MM.1S (cell line): Measurements from ENCODE around the gene ADRA1B.

ENCODE experiments used
- DNase-seq: peaks from one replicate; pipeline ENCODE4 v3.0.0-alpha.2; 2015
- H2AFZ ChIP-seq: fragments of 300-600 bp; sonication (generic); 2 replicates; pipeline ENCODE4 v1.6.0; 2016; ENCODE audit warnings: antibody characterized with exemption, low read length
- H3F3A ChIP-seq: fragments of 300-600 bp; sonication (generic); 2 replicates; pipeline ENCODE4 v1.6.1; 2016; ENCODE audit warnings: mild to moderate bottlenecking, antibody characterized with exemption, low read length, moderate library complexity, mixed read lengths; ENCODE audit not compliant: insufficient read depth
- H3K27ac ChIP-seq: fragments of 300-600 bp; sonication (generic); 2 replicates; pipeline ENCODE4 v1.5.1; 2016; ENCODE audit warnings: mild to moderate bottlenecking, low read length
- H3K27me3 ChIP-seq: fragments of 300-600 bp; sonication (generic); replicated peaks from 2 replicates; pipeline ENCODE4 v1.6.0; 2016; ENCODE audit warnings: low read length; ENCODE audit not compliant: insufficient read depth
- H3K36me3 ChIP-seq: fragments of 300-600 bp; sonication (generic); replicated peaks from 2 replicates; pipeline ENCODE4 v1.6.1; 2016; ENCODE audit warnings: mild to moderate bottlenecking, low read length, mixed read lengths; ENCODE audit not compliant: insufficient read depth
- H3K4me1 ChIP-seq: fragments of 300-600 bp; sonication (generic); 2 replicates; pipeline ENCODE4 v1.6.1; 2016; ENCODE audit warnings: low read length, mixed read lengths
- H3K4me2 ChIP-seq: fragments of 300-600 bp; sonication (generic); 2 replicates; pipeline ENCODE4 v1.6.0; 2016; ENCODE audit warnings: low read depth, low read length
- H3K4me3 ChIP-seq: fragments of 300-600 bp; sonication (generic); 2 replicates; pipeline ENCODE4 v1.5.1; 2016; ENCODE audit warnings: low read length, mixed read lengths
- H3K79me2 ChIP-seq: fragments of 300-600 bp; sonication (generic); 2 replicates; pipeline ENCODE4 v1.6.1; 2016; ENCODE audit warnings: mixed run types, low read length, mixed read lengths
- H3K9ac ChIP-seq: fragments of 300-600 bp; sonication (generic); 2 replicates; pipeline ENCODE4 v1.6.1; 2016; ENCODE audit warnings: low read length, mixed read lengths
- H3K9me2 ChIP-seq: fragments of 300-600 bp; sonication (generic); replicated peaks from 2 replicates; pipeline ENCODE4 v1.6.1; 2016; ENCODE audit warnings: mild to moderate bottlenecking, low read length, mixed read lengths; ENCODE audit not compliant: insufficient read depth
- H3K9me3 ChIP-seq: fragments of 300-600 bp; sonication (generic); replicated peaks from 2 replicates; pipeline ENCODE4 v1.6.1; 2016; ENCODE audit warnings: mild to moderate bottlenecking, low read length, mixed read lengths; ENCODE audit not compliant: insufficient read depth
- H4K20me1 ChIP-seq: fragments of 300-600 bp; sonication (generic); 2 replicates; pipeline ENCODE4 v1.6.1; 2016; ENCODE audit warnings: mild to moderate bottlenecking, low read length, moderate library complexity, mixed read lengths; ENCODE audit not compliant: insufficient read depth
- EZH2 ChIP-seq: fragments of 300-600 bp; sonication (generic); optimal IDR thresholded peaks from 2 replicates; pipeline ENCODE3; 2017; ENCODE audit warnings: low read depth, mild to moderate bottlenecking, antibody characterized with exemption, low read length, mixed read lengths
- EZH2phosphoT487 ChIP-seq: fragments of 300-600 bp; sonication (generic); IDR thresholded peaks from 2 replicates; pipeline ENCODE4 v1.6.1; 2018; ENCODE audit warnings: antibody characterized with exemption, low read length
- TF ChIP-seq, protein P1 (sequence below): fragments of 300-600 bp; sonication (generic); IDR thresholded peaks from 2 replicates; pipeline ENCODE4 v1.5.1; 2016; ENCODE audit warnings: antibody characterized with exemption, low read length, mixed read lengths

ADRA1B gene

DNA sequence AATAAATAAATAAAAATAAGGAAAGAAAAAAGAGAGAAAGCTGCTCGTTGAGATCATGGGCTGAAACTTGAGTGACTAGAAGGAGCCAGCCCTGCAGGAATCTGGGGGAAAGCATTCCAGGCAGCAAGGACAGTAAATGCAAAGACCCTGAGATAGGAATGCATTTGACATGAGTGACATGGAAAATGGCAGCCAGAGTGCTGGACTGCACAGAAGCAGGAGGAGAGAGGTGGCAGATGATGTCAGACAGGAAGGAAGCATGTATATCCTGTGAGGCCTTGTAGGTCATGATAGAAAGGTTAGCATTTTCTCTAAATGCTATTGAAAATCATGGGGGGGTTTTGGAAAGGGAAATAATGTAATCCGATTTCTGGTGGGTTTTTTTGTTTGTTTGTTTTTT lies 29.1 kb downstream of the ADRA1B start:
- Histone ChIP-seq H3K79me2 (no peaks in the 10 kb centered on the region), H4K20me1 (no peaks in the 10 kb centered on the region), H2AFZ (no peak overlapping the region), H3K27me3 (no peaks in the 10 kb centered on the region), H3K4me1 (no peaks in the 10 kb centered on the region), H3K27ac (no peak overlapping the region), H3K9me3 (no peaks in the 10 kb centered on the region), H3K36me3 (no peaks in the 10 kb centered on the region), H3F3A (no peaks in the 10 kb centered on the region), H3K9me2 (no peaks in the 10 kb centered on the region), H3K4me2 (no peak overlapping the region), H3K4me3 (no peak overlapping the region), H3K9ac (no peak overlapping the region)
- TF ChIP-seq EZH2phosphoT487 (no peak), EZH2 (no peak)
- TF ChIP-seq, protein P1, sequence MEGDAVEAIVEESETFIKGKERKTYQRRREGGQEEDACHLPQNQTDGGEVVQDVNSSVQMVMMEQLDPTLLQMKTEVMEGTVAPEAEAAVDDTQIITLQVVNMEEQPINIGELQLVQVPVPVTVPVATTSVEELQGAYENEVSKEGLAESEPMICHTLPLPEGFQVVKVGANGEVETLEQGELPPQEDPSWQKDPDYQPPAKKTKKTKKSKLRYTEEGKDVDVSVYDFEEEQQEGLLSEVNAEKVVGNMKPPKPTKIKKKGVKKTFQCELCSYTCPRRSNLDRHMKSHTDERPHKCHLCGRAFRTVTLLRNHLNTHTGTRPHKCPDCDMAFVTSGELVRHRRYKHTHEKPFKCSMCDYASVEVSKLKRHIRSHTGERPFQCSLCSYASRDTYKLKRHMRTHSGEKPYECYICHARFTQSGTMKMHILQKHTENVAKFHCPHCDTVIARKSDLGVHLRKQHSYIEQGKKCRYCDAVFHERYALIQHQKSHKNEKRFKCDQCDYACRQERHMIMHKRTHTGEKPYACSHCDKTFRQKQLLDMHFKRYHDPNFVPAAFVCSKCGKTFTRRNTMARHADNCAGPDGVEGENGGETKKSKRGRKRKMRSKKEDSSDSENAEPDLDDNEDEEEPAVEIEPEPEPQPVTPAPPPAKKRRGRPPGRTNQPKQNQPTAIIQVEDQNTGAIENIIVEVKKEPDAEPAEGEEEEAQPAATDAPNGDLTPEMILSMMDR, result no peak
- no peak for DNase-seq

DNA sequence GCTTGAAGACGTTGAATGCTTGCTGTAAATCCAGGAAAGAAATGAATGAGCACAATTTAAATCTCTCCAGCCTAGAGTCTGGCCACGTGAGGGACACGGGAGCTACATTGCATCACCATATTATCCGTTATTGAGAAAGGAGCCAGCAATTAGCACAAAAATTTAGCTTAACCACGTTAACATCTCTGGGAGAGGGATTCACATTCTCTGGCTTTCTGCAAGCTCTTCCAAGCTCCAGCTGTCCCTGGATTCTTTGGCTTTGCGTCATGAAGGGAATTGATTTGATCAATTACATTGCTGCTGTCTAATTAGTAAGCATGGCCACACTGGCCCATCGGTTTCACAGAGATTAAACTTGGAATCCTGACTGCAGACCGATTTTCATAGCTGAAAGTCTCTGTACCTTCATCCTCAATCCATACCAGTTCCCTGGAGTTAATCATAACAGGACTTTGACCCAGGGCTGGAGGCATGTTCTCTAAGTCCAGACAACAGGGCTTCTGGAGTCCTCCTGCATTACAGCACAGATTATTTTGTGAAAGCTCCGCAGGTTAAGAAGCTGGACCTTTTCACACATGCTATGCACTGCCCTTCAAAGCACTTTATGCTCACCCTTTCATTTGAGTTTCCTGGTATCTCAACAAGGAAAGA lies 31.6 kb downstream of the ADRA1B start:
- Histone ChIP-seq H3K36me3 (no peaks in the 10 kb centered on the region), H3K9me2 (no peaks in the 10 kb centered on the region), H3F3A (no peaks in the 10 kb centered on the region), H3K27ac (no peak overlapping the region), H4K20me1 (no peaks in the 10 kb centered on the region), H3K27me3 (no peaks in the 10 kb centered on the region), H3K4me2 (no peak overlapping the region), H3K9me3 (no peaks in the 10 kb centered on the region), H3K4me1 (no peaks in the 10 kb centered on the region), H3K9ac (no peak overlapping the region), H3K79me2 (no peaks in the 10 kb centered on the region), H2AFZ (no peak overlapping the region), H3K4me3 (no peak overlapping the region)
- no peak for DNase-seq
- no peak for TF ChIP-seq EZH2
- TF ChIP-seq EZH2phosphoT487, result no peak
- TF ChIP-seq, protein P1, result no peak

DNA sequence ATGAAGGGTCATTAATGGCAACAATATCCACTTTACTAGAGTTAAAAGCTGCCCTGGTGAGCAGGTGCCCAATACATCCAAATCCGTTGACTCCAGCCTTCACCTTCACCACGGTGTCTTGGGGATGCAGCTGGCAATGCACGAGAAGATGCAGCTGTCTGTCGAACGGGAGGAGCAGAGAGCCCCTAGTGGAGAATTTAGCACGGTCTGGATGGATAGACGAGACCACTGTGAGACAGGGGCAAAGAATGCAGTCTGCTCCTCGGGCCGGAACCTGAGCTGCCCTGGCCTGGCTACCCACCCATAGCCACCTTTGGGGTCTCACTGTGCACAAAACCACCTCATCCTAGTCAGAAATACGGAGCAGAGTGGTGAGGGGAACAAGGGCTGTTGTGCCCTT lies 35.1 kb downstream of the ADRA1B start:
- no peak overlapping the region for H3K4me2 ChIP-seq
- no peaks in the 10 kb centered on the region for H4K20me1 ChIP-seq
- H3K4me1 ChIP-seq, result no peaks in the 10 kb centered on the region
- no peaks in the 10 kb centered on the region for H3F3A ChIP-seq
- H3K4me3 ChIP-seq, result no peak overlapping the region
- DNase-seq, result no peak
- no peaks in the 10 kb centered on the region for H3K79me2 ChIP-seq
- H3K27ac ChIP-seq, result no peak overlapping the region
- H2AFZ ChIP-seq, result no peak overlapping the region
- no peaks in the 10 kb centered on the region for H3K9me3 ChIP-seq
- no peaks in the 10 kb centered on the region for H3K27me3 ChIP-seq
- H3K9me2 ChIP-seq, result no peaks in the 10 kb centered on the region
- H3K9ac ChIP-seq, result no peak overlapping the region
- TF ChIP-seq, protein P1, result no peak
- TF ChIP-seq EZH2phosphoT487 (no peak), EZH2 (no peak)
- no peaks in the 10 kb centered on the region for H3K36me3 ChIP-seq
